ENCODE measurements around the gene TP63.
"Not testable (repeated sequence)": the region's sequence is repeated elsewhere in the genome, so short reads cannot be mapped to it uniquely, and the experiment has no call there.

The TP63 gene

DNA sequence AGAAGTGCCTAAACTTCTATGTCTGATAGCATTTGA lies at the start of gene TP63:
TSS of gene TP63 (plus strand) at position 17 of the 36 bp plus-strand sequence. CDS start 127 bp downstream, outside the sequence.
- no peak for DNase-seq

DNA sequence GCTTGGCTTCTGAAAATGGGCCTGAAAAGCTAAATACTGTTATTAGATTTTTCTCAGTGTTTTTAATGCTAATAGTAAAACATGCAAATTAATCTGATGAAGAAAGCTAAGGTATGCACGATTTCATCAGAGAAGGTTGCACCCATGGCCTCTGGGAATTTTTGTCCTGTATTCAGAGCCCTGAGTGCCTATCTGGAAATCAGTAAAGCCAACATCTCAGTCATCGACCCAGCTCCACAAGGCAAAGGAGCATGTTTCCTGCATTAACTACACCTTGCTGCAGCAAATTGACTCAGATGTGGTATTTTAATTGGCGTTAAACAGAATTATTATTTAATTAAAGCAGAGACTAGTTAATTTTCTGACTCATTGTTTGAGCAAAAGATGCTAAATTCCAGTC lies 49.0 kb upstream of the TP63 start:
- DNase-seq: no peak

DNA sequence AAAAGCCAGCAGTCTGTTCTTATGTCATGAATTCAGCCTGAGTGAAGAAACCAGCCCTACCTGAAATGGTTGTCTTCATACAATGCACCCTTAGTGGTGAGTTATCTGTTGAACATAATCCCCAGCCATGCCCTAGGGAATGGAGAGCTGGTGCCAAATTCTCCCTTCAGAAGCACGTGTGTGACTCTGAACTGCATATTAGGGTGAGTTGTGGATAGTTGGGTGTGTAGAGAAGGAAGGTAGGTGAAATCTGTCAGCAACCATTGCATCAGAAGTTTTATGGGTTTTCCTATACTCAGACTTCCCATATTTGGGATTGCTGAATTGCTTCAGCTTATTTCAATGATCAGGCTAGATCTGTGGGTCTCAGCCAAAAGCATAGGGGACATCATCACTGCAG lies 46.5 kb upstream of the TP63 start:
- DNase-seq: no peak

DNA sequence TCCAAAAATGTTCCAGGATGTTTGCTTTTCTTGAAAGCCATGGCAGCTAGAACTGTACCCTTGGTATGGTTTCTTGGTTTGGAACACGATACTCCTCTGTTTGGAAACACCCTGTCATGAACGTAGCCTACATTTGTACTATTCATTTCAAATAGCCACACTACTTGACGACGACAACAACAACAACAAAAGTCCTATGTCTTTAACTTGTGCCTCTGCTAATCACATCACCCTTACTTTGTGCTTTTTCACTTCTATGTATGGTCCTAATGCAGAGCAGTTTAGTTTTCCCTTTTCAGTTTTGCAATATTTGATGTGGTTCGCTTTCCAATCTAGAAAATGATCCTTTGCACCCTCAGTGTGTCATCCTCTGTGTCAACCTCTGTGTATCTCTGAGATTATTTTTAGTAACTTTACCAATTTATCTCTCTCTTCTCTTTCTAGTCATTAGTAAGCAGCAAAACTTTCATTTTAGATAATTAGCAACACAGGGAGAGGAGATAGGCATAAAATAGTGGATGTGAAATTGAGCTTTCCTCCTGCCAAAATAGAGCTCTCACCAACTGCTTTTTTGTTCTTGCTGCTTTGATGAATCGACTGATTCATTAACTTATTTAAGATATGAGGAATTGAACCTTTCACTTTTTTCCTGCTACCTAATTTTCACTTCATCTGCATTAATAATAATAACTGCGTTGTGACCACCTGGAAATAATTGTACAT lies 44.1 kb upstream of the TP63 start:
- DNase-seq: no peak

DNA sequence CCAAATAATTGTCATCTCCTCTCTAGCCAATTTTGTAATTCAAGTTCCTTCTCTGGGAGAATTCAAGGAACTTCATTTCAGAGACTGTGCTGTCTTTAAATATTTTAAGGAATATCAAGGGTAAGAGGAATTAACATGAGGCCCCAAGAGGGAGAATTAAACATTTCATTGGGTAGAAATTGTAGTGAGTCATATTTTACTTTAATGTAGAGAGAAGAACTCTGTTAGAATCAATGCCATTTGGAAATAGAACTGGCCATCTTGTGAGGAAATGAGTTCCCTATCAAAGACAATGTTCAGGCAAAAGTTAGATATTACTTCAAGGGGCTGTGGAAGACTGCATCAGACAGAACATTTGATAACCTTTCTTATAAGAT lies 43.5 kb upstream of the TP63 start:
- DNase-seq: no peak

DNA sequence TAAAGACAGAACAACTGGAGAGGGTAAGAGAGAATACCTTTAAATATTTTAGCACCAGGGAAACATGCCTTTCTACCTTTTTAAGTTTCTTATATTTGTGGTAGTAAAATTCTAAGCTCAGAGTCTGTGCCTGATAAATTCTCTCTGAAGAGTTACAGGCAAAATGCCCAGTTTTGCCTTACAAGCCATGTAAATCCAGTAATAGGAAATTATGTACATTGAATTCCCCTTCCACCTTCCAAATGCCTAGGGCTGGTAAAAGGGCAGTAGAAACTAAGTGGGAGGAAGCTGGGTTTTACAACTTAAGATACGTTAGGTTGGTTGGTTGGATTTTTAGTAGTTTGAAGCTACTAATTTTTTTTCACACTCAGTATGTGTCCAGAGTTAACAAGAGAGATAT lies 43.1 kb upstream of the TP63 start:
- DNase-seq: no peak

DNA sequence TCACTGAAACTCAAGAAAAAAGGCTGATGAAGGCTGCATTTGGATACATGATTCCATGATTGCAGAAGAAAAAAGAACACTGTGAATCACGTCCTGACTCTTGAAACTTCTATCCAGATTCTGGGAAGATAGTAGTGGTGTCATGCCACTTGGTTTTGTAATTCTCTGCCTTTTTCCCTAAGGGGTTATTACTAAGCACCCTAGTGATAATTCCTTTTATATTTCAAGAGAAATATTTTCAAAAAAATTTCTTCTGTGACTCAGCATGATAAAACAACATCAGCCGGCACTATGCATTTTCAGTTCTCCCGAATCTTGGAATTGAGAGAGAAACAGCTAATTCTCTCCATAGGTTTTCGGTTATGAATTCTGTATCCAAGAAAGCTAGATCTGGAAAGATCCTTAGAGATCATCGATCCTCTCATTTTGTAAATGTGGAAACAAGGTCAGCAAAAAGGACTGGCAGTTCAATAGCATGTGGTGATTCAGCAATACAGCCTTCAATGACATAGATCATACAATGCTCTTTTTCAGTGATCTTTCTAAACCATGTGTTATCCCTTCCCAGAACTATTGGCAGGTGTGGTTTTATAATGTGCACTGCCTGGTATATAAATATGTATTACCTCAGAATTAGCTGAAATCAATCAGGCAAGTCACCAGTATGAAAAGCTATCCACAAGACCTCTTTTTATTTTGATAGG lies 42.6 kb upstream of the TP63 start:
- DNase-seq: no peak

DNA sequence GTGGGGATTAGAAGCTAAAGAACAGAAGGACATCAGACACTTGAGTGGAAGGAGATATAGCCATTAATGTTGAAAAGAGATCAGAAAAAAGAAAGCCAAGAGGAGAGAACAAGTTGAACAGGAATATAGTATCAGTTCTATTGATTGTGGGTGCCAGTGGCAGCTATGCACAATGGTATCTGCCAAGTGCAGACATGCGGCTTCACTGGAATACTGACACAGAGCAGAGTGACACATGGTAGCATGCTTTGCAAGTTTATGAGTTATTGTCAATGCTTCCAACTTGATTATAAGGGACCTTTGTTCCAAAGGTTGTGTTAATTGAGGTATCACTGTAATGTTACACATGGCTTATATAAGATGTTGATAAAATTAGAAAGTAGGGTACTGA lies 42.0 kb upstream of the TP63 start:
- no peak for DNase-seq

DNA sequence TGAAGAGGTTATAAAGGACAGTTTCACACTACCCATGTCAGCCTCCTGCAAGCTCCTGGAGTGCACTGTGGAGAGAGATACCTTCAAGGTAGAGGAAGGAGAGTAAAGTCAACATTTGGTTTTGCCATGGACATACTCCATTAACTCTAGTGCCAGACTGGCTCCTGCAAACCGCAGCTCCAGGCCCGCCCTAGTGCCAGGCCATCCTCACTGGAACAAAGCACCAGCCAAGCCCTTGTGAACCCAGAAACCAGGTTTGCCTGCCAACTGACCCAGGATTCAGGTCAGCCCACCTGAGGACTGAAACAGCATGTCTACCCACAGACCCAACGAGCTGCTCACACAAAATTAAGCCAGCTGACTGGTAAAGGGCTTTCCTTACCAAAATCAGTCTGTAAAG lies 41.0 kb upstream of the TP63 start:
- no peak for DNase-seq

DNA sequence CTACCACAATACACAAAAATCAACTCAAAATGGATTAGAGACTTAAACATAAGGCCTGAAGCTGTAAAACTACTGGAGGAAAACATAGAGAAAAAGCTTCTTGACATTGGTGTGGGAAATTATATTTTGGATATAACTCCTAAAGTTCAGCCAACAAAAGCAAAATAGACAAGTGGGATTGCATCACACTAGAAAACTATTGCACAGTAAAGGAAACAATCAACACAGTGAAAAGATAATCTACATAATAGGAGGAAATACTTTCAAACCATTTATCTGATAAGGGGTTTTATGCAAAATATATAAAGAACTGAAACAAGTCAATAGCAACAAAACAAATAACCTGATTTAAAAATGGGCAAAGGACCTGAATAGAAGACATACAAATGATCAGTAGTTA lies 37.6 kb upstream of the TP63 start:
- DNase-seq: no peak

DNA sequence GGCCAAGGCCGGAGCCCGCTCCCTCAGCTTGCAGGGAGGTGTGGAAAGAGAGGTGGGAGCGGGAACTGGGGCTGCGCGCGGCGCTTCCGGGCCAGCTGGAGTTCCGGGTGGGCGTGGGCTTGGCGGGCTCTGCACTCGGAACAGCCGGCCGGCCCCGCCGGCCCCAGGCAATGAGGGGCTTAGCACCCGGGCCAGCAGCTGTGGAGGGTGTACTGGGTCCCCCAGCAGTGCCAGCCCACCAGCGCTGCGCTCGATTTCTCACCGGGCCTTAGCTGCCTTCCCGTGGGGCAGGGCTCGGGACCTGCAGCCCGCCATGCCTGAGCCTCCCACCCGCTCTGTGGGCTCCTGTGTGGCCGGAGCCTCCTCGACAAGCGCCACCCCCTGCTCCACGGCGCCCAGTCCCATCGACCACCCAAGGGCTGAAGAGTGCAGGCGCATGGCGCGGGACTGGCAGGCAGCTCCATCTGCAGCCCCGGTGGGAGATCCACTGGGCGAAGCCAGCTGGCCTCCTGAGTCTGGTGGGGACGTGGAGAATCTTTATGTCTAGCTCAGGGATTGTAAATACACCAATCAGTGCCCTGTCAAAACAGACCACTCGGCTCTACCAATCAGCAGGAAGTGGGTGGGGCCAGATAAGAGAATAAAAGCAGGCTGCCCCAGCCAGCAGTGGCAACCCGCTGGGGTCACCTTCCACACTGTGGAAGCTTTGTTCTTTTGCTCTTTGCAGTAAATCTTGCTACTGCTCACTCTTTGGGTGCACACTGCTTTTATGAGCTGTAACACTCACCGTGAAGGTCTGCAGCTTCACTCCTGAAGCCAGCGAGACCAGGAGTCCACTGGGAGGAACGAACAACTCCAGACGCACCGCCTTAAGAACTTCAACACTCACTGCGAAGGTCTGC lies 34.9 kb upstream of the TP63 start:
- not testable (repeated sequence) for DNase-seq

DNA sequence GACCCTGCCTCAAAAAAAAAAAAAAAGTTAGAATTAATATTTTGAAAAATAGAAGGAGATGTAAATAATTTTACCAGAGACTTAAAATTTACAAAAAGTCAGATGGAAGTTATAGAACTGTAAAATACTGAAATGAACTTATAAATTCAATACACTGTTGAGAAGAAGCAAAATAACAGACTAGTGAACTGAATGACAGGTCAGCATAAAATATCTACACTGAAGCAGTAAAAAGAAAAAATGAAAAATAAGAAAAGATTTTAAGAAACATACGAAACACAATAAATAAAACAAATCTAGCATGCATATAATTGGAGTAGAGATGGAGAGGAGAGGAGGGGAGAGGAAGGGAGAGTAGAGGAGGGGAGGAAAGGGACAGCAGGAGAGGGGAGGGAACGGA lies 33.3 kb upstream of the TP63 start:
- no peak for DNase-seq

DNA sequence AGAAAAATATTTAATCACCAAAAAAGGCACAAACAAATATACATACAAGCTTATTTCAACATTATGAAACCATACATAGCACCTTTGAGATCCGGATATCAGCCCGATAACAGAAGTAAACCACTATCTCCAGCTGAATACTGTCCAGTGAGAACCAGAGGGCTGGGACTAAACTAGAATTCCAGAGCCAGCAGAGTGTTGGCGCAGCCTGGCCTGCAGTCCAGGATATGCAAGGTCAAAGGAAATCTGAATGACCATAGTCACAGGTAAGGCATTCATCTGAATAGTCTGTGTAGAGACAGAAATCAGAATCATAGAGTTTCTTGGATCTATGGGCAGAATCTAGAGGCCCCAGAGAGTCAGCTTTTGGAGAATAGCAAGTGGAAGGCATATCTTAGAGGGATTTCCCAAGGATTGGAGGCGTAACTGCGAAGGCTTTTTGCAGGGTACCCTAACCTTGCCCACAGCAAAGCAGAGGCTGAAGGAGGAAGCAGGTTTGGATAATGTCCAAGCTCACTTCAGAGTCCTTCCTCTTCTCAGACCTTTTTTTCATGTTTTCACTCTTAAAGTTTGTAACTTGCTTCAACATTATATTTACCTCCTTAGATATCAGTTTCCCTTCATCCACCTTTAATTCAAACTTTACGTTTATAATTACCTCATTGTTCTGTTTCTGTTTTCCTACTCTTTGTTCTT lies 32.5 kb upstream of the TP63 start:
- no peak for DNase-seq

DNA sequence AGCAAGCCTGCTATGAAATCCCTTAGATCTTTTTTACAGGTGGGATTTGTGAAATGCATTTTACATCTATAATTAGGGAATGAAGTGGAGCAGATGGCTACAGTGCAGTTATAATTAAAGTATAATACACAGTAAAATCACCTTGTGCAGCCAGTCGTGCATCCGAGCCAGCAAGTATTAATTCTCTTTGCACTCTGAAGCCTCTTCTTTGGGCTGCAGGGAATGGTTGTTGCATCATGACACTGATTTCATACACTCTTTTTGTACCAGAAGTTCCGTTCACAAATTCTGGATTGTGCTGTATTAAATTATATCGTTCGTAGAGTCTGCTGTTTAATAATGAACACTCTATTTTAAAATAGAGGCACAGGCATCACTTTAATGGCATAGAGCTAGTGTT lies 28.7 kb upstream of the TP63 start:
- DNase-seq: no peak

DNA sequence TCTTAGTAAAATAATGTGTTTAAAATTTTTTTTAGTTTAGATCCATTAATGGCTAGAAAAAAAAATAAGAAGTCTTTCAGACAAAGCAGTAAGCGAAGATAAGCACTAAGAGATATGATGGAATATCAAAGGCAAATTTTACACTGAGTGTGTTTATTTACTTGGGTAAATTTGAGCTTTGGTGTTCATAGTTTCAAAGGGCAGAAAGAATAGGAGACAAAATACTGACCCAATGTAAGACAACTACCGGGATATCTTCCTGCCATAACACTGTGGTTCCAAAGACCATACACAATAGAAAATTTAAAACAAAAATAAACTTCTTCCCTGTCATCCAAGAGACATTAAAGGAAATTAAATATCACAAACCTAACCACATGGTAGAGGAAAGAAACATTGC lies 25.5 kb upstream of the TP63 start:
- DNase-seq: no peak

DNA sequence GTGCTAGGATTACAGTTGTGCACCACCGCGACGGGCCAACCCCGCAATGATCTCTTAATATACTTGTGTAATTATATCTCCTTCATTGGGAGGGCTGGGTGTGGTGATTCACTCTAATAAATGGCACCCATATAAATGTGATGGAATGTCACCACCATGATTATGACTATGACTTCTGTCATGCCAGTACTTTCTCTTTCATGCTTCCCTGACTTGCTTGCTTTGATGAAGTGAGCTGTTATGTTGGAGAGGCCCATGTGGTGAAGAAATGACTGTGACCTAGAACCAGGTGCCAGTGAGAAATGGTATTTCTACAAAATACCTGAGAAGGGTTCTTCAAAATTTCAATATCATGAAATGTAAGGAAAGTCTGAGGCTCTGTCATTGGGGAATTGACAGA lies 24.4 kb upstream of the TP63 start:
- DNase-seq: no peak

DNA sequence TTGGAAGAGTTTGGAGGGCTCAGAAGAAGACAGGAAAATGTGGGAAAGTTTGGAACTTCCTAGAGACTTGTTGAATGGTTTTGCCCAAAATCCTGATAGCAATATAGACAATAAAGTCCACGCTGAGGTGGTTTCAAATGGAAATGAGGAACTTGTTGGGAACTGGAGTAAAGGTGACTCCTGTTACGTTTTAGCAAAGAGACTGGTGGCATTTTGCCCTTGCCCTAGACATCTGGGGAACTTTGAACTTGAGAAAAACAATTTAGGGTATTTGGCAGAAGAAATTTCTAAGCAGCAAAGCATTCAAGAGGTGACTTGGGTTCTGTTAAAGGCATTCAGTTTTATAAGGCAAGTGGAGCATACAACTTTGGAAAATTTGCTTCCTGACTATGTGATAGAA lies 18.5 kb upstream of the TP63 start:
- not testable (repeated sequence) for DNase-seq

DNA sequence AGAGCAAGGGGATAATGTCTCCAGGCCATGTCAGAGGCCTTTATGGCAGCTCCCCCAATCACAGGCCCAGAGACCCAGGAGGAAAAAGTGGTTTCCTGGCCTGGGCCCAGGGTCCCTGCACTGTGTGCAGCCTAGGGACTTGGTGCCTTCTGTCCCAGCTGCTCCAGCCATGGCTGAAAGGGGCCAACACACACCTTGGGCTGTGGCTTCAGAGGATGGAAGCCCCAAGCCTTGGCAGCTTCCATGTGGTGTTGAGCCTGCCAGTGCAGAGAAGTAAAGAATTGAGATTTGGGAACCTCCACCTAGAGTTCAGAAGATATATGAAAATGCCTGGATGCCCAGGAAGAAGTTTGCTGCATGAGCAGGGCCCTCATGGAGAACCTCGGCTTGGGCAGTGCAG lies 18.1 kb upstream of the TP63 start:
- no peak for DNase-seq

DNA sequence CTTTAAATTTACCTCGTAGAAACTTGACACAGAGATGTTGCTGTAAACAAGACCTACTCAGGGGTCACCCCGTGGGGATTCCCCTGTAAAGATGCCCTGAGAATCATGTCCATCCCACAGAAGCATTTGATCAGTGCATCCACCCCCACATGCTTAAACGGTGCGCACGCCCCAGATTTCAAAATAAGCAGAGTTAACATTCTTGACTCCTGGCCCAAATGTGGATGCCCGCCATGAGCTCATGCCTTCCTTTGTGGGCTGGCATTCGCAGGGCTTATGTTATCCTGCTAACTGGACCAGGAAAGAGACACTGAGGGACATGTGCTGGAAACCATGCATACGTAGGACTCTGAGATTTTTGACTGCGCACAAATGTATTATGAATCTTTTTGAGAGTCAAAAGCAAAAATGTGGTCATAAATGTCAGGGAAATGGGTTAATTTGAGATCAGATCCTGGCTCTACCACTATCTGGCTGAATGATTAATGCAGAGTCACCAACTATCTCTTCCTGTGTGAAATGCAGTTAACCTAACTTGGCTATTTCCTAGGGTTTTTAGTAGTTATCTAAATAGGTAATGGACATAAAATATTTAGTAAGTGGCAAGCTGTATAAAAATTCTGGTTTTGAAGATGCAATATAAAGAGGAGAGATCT lies 9.1 kb upstream of the TP63 start:
- no peak for DNase-seq

DNA sequence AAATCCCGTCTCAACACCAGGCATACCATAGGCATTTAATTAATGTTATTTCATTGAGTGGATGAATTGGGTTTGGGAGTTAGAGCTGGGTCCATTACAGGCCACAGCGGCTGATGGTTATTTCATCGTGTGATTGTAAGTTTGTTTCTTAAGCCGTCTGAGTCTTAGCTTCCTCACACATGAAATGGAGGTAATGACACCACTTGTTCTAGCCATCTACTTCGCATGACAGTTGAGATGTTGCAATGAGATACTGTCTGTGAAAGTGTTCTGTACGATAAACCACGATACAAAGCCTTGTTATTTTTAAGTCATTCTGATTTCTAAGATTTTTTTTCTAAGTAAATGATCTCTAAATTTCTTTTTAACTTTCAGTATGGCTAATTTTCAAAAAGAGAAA lies 8.6 kb upstream of the TP63 start:
- DNase-seq: no peak

DNA sequence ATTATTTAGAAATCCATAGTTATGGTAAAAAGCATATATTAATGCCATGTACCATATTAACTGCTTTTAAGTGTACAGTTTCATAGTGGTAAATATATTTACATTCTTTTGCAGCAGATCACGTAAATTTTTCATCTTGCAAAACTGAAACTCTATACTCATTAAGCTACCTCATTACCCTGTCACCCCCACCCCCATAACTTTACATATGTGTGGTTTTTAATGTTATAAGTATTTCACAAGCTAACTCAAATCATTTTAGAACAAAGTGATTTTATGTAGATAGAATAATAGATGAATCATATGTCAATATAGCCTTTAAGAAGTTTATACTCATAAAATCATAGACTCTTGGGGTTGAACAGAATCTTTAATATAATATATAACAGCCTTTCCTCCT lies 7.1 kb upstream of the TP63 start:
- no peak for DNase-seq

DNA sequence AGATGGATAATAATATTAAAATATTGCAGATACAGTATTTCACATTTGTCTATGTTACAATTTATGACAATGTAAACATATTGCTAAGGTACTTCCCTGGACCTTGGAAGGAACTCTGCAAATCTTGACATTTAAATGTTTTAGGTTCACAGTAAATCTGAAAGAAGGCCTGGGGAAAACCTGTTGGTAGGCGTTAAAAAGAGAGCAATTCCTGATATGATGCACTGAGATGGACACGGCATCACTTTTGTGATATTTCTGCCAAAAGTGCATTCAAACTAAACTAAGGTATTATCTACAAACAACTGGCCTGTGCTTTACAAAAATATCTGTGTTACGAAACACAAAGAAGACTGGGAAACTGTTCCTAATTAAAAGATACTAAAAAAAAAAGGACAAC lies 6.1 kb upstream of the TP63 start:
- no peak for DNase-seq

DNA sequence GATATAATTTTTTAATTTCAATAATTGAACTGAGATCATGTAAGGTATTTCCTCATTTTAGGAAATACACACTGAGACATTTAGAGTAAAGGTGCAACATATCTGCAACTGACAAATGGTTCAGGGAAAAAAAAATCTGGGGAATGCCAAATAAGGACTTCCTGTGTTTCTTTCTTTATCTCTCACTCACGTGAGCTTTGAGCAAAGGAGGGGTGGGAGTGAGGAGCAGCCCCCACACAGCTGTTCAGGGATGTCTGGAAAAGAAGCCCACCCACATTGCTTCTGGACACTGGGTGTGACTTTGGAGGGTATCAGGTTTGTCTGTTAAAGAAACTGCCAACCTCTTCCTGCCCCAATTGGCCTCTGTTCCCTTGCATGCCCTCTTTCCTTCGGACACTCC lies 5.6 kb upstream of the TP63 start:
- DNase-seq: no peak

DNA sequence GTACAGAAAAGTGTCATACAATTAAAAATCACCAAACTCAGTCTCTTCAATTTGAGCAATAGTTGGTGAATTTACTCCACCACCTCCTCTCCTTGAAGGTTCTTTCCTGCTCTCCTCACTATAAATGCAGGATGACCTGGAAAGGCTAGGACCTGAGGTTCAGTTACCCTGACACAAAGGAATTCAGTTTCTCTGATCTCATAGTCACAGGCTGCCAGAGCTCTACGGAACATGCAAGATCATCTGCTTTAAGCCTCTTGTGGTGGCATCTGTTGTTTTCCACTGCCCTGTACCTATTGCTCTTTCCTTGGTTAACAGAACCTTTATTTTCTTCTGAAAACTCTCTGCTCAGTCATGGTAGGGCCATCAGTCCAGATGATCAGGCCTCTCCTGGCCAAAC lies 4.9 kb upstream of the TP63 start:
- DNase-seq: no peak

Measured in activated gamma-delta T cell treated with Interleukin-2 at 50 U/mL for 16 hours (primary cell).